Measurements from ENCODE around the gene OR10K2.

GRCh38 chr1:158391099-158391498 lies 34.9 kb downstream of the OR10K2 start:
- no peak for TF ChIP-seq MYBL2 (CRISPR knock-in tag; IDR thresholded peaks at IDR 0.05)
- no peak for TF ChIP-seq CTCF (IDR thresholded peaks at IDR 0.05)
- TF ChIP-seq SMAD4 (CRISPR knock-in tag; IDR thresholded peaks at IDR 0.05): no peak
- no peak for TF ChIP-seq NR2C2 (CRISPR knock-in tag; IDR thresholded peaks at IDR 0.05)
- no peak for TF ChIP-seq JUN (CRISPR knock-in tag; IDR thresholded peaks at IDR 0.05)
- TF ChIP-seq FOXK1 (CRISPR knock-in tag; IDR thresholded peaks at IDR 0.05): no peak
- TF ChIP-seq USF2 (CRISPR knock-in tag; IDR thresholded peaks at IDR 0.05): no peak

Data from WTC11 (cell line).